ENCODE results near the gene NNMT. TPM values are rescaled to one million over a fixed set of nuclear protein-coding genes. Genes with fewer than 3 reads are reported as not detected.

The NNMT gene
- total and polyA plus RNA-seq, 9 of the 15 experiments (the other 6 are each of a cell fraction or from before 2014, with no cell fraction given): 6.1 to 15.0 (median 11.2) TPM

GRCh38 chr11:114353443-114353842, 57.2 kb downstream of the NNMT start:
- 8% methylated on average over 3 of the region's 3 CpGs for WGBS (ENCODE audit: insufficient coverage, low coverage, missing lambda C conversion rate)

GRCh38 chr11:114354076-114354475, 57.9 kb downstream of the NNMT start:
- CTCF ChIA-PET (ENCODE audit: low intra/inter-chr PET ratio): no interaction called here
- DNase-seq (ENCODE audit: extremely low read depth in 1 of 4, low spot score in 3 of 4): peak in 2 of 4 experiments; percentile 61 to 63
- Histone ChIP-seq H3K4me3 (no peak overlapping the region), H3K27me3 (ENCODE audit: control insufficient read depth in 2 of 2, insufficient read depth in 2 of 2, low read length in 2 of 2) (peaks cover 0 to 2% of the 10 kb centered on the region in 2 experiments; a peak in 1 of 5 replicates), H3K36me3 (ENCODE audit: control insufficient read depth, insufficient read depth, low read length) (no peaks in the 10 kb centered on the region), H4K20me1 (replicated peaks; ENCODE audit: control insufficient read depth, insufficient read depth, low read length) (no peaks in the 10 kb centered on the region), H2AFZ (ENCODE audit: low read depth, low read length) (no peak overlapping the region; the same call in 1 of the 2 replicates), H3K4me1 (replicated peaks in 1 of 2; ENCODE audit: control insufficient read depth in 2 of 2, insufficient read depth in 2 of 2, low read length in 2 of 2) (0 out of 5 replicates have a peak, but pooled peaks cover 0 to 6% of the 10 kb centered on the region in 2 experiments), H3K4me2 (ENCODE audit: insufficient read depth, low read length) (no peak overlapping the region), H3K9me1 (ENCODE audit: control insufficient read depth, insufficient read depth, low read length) (no peaks in the 10 kb centered on the region), H3K79me2 (ENCODE audit: control insufficient read depth, insufficient read depth, low read length) (no peaks in the 10 kb centered on the region), H3K9me3 (replicated peaks; ENCODE audit: control insufficient read depth, insufficient read depth, low read depth, low read length) (no peaks in the 10 kb centered on the region), H3K27ac (ENCODE audit: extremely low read depth, low read depth, low read length) (no peak overlapping the region), H3K9ac (ENCODE audit: insufficient read depth in 1 of 2, low read depth in 2 of 2, low read length in 2 of 2) (no peak overlapping the region)
- no TSS peak for BruUV-seq (replicated peaks)
- 2% methylated on average over 3 of the region's 3 CpGs for WGBS (ENCODE audit: insufficient coverage, low coverage, missing lambda C conversion rate)
- TF ChIP-seq NFE2 (IDR thresholded peaks at IDR 0.05; ENCODE audit: low read depth) (no peak), RFX1 (IDR thresholded peaks at IDR 0.05) (no peak), ATF3 (IDR thresholded peaks at IDR 0.05) (peak; percentile 63), ATF3 (CRISPR knock-in tag; conservative IDR thresholded peaks at IDR 0.05) (no peak), JUND (IDR thresholded peaks at IDR 0.05; ENCODE audit: borderline replicate concordance, low read depth, low read length) (0 out of 2 replicates have a peak, but pooled peaks have one; percentile 8), JUND (tag; IDR thresholded peaks at IDR 0.05; ENCODE audit: borderline replicate concordance, low read depth, low read length) (no peak), CBX3 (IDR thresholded peaks at IDR 0.05; ENCODE audit: borderline replicate concordance in 1 of 2, low read length in 2 of 2) (no peak), ATF7 (IDR thresholded peaks at IDR 0.05) (peak; percentile 63; the same call in 1 of the 2 replicates)
- TF ChIP-seq, protein P1, sequence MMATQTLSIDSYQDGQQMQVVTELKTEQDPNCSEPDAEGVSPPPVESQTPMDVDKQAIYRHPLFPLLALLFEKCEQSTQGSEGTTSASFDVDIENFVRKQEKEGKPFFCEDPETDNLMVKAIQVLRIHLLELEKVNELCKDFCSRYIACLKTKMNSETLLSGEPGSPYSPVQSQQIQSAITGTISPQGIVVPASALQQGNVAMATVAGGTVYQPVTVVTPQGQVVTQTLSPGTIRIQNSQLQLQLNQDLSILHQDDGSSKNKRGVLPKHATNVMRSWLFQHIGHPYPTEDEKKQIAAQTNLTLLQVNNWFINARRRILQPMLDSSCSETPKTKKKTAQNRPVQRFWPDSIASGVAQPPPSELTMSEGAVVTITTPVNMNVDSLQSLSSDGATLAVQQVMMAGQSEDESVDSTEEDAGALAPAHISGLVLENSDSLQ (IDR thresholded peaks at IDR 0.05): peak; percentile 80
- ATAC-seq: peak; percentile 68; the same call in 2 of the 3 replicates
- in situ Hi-C loops (cut with MboI): no loop called here
- POLR2A ChIA-PET: no interaction called here
- intact Hi-C loops (cut with micrococcal nuclease): no loop called here
- FAIRE-seq: no peak

More at GRCh38 chr11:114353443-114353842, 57.2 kb downstream of the NNMT start:
- Histone ChIP-seq H3K9ac (ENCODE audit: insufficient read depth in 1 of 2, low read depth in 2 of 2, low read length in 2 of 2) (no peak overlapping the region), H3K27me3 (ENCODE audit: control insufficient read depth in 2 of 2, insufficient read depth in 2 of 2, low read length in 2 of 2) (peaks cover 0 to 2% of the 10 kb centered on the region in 2 experiments; a peak in 1 of 5 replicates), H3K36me3 (ENCODE audit: control insufficient read depth, insufficient read depth, low read length) (no peaks in the 10 kb centered on the region), H3K4me3 (no peak overlapping the region), H3K9me1 (ENCODE audit: control insufficient read depth, insufficient read depth, low read length) (no peaks in the 10 kb centered on the region), H3K27ac (ENCODE audit: extremely low read depth, low read depth, low read length) (no peak overlapping the region), H3K4me1 (replicated peaks in 1 of 2; ENCODE audit: control insufficient read depth in 2 of 2, insufficient read depth in 2 of 2, low read length in 2 of 2) (0 out of 5 replicates have a peak, but pooled peaks cover 0 to 6% of the 10 kb centered on the region in 2 experiments), H3K9me3 (replicated peaks; ENCODE audit: control insufficient read depth, insufficient read depth, low read depth, low read length) (no peaks in the 10 kb centered on the region), H3K79me2 (ENCODE audit: control insufficient read depth, insufficient read depth, low read length) (no peaks in the 10 kb centered on the region), H4K20me1 (replicated peaks; ENCODE audit: control insufficient read depth, insufficient read depth, low read length) (no peaks in the 10 kb centered on the region), H3K4me2 (ENCODE audit: insufficient read depth, low read length) (no peak overlapping the region), H2AFZ (ENCODE audit: low read depth, low read length) (no peak overlapping the region)
- BruUV-seq (replicated peaks): no TSS peak
- POLR2A ChIA-PET: no interaction called here
- TF ChIP-seq DACH1 (IDR thresholded peaks at IDR 0.05; ENCODE audit: partially characterized antibody): peak; percentile 2
- no peak for TF ChIP-seq PHF20 (IDR thresholded peaks at IDR 0.05; ENCODE audit: partially characterized antibody)
- CTCF ChIA-PET (ENCODE audit: low intra/inter-chr PET ratio): no interaction called here
- DNase-seq (ENCODE audit: extremely low read depth in 1 of 4, low spot score in 3 of 4) (no peak), ATAC-seq (no peak), FAIRE-seq (no peak)
- in situ Hi-C loops (cut with MboI): no loop called here
- intact Hi-C loops (cut with micrococcal nuclease): no loop called here

Data from K562 (cell line).